NCI-H345 treated with DMSO at 0.1 percent for 48 hours (cell line): Measurements from ENCODE around the gene LOC128125822.
"Not testable (repeated sequence)": the region's sequence is repeated elsewhere in the genome, so short reads cannot be mapped to it uniquely, and the experiment has no call there.

Source experiments
- DNase-seq: peaks from one replicate; lab custom pipeline; 2025; ENCODE audit not compliant: unreplicated experiment; lab: John Stamatoyannopoulos, UW

Gene LOC128125822

DNA sequence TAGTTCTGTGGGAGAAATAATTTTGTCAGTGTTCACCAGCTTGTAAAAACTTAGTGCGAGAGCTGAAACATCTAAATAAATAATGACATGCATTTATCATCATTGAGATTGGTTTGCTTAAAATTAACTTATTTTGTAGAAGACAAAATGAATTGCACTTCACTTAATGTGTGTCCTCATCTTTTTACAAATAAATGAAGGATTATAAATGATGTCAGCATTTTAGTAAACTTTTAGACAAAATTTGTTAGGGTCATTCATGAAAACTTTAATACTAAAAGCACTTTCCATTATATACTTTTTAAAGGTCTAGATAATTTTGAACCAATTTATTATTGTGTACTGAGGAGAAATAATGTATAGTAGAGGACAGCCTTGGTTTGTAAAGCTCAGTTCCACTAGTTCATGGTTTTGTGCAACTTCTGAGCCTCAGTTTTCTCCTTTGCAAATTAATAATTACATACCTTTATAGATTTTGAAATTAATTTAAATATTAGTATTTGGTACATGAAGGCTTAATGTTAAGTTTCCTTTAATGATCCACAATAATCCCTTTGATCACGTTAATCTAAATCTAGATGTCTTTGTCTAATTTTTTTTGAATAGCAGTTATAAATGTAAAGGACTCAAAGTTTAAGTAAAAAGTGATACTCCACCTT is 9.2 kb downstream of the LOC128125822 start:
- no peak for DNase-seq

DNA sequence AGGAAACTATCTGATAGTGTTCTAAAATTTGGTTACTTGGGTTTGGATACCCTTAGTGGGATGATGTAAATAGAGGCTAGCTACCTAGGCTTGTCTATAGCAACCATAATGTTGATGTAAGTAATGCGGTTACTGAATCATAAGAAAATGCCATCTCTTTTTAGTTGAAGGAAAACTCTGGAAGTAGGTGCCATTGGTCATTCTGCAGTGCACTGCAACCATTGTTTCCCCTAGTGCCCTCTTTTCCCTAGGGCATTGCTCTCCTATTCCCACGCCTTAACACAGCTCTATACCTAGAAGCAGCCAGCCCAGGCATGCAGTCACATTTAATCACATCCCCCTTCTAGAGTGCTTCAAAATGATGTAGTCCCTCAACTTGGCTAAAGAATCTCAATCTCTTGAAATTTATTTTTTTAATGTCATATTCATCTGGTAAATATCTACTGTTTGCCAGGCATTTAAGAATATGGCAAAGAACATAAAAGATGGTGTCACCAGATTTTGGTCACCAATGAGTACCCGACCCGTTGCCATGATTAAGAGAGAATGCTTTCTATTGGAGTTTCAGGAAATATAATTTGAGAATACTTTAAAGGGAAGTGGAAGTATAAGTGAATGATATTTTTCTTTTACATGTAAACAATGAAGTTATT is 10.4 kb downstream of the LOC128125822 start:
- no peak for DNase-seq

DNA sequence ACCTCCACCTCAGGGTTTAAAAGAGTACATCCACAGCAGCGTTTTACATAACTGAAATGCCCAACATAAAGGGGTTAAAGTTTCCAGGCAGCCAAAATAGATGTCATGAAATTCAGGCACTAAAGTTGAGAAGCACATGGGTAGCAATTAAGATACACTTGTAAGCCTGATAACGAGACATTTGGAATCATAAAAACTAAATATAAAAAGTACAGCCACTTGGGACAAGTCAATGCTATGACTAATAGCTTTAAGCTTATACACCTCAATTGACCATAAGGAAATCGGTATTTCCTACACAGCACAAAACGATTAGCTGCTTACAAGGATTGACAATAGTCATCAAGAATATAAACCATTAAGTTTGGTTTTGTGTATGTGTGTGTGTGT is 11.8 kb downstream of the LOC128125822 start:
- no peak for DNase-seq

DNA sequence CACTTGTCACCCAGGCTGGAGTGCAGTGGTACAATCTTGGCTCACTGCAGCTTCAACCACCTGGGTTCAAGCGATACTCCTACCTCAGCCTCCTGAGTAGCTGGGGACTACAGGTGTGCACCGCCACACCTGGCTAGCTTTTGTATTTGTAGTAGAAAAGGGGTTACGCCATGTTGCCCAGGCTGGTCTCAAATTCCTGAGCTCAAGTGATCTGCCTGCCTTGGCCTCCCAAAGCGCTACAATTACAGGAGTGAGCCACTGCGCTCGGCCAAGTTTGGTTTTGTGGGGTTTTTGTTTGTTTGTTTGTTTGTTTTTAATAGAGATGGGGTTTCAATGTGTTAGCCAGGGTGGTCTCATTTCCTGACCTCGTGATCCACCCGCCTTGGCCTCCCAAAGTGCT is 12.3 kb downstream of the LOC128125822 start:
- DNase-seq: no peak

- DNase-seq: not testable (repeated sequence)
Observed at GRCh38 chr6:63585652-63586051, 13.4 kb downstream of the LOC128125822 start.

DNA sequence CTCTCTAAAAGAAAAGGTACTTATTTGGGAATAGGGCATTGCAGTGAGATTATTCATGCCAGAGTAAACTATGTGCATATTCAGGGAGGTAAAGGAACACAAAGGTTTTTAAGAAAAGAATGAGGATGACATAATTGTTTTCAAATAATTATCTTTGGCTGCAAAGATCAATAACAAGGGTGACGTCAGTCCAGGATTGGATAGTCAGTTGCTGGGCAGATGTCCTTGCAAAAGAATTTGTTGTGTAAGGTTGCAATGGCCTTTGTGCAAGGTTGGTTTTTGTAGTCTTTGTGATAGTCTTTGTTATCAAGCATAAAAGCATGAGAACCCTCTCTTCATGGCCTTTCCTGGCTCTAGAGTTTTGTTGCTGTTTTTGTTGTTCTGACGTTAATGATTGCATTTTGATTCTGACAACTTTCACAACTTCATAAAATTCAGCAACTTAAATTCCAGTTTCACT is 17.7 kb downstream of the LOC128125822 start:
- DNase-seq: no peak

DNA sequence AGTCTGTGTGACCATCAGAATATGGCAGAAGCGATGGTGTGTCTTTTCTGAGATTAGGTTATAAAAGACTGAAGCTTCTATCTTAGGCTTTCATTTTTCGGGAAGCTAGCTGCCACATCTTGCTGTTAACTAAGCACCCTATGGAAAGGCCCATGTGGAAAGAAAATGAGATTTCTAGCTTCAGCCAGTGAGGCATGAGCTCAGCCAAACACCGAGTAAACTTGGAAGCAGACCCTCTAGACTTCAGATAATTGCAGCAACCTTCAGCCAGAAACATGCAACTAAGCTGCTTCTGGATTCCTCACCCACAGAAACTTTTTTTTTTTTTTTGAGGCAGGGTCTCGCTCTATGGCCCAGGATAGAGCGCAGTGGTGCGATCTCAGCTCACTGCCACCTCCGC is 20.6 kb downstream of the LOC128125822 start:
- no peak for DNase-seq

DNA sequence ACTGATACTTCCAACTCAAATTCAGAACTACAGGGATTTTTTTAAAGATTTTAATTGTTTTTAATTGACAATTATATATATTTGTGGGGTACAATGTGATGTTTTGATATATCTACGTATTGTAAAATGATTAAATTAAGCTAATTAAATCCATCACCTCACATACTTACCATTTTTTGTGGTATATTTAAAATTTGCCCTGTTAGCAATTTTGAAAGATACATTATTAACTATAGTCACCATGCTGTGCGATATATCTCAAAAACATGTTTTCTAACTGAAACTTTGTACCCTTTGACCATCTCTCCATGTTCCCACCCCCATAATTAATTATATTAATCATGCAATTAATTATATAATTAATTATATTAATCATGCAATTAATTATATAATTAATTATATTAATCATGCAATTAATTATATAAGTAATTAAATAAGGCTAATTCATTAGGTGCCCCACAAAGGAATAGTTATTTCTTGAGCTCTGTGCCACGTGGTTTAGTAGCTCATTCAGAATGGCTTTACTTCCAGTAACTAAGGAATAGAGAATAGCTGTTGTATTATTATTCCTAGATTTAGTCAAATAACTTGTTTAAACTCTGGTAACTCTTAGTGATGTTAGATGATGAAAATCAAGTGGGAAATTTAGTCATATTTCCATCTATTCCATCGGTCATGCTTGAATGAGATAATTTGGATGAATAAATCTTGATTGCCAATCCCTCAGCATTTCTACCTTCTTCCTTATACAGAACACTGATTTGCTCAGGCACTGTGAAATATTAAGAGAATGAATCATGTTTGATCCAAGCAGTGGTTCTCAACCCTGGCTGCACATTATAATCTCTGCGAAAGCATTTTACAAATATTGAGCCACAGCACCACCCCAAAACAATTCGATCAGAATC is 25.1 kb downstream of the LOC128125822 start:
- DNase-seq: no peak

- peak; percentile 86 for DNase-seq
Observed at GRCh38 chr6:63598049-63599036, 26.1 kb downstream of the LOC128125822 start.

DNA sequence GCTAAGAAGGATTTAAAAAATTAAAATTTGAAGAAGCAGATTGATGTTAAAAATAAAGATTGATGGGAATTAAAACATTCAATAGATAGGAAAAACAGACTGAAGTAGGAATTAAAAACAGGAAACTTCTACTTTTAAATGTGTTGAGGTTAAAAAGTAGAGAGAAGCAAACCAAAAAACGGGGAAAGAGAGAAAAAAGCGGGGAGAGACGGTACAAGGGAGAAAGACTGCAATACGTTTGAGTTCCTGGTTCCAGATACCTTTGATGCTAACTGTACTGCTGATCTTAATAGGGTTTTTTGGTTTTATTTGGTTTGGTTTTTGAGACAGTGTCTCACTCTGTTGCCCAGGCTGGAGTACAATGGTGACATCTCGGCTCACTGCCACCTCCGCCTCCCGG is 27.0 kb downstream of the LOC128125822 start:
- no peak for DNase-seq

DNA sequence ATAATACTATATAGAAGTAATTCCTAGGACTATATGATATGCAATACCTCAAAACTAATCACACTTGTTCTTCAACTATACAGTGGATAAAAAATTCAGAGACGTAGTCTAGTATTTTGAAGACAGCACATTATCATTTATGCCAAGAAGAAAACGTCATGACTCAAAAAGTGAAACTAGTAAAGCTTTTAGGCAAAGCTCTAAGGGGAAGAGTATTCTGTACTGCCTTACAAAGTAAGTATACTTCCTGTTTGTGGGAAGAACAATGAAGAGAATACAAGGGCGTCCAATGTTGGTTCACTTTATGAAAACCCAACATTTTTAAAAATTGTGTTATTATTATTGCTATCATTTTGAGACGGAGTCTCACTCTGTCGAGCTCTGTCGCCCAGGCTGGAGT is 27.9 kb downstream of the LOC128125822 start:
- no peak for DNase-seq

DNA sequence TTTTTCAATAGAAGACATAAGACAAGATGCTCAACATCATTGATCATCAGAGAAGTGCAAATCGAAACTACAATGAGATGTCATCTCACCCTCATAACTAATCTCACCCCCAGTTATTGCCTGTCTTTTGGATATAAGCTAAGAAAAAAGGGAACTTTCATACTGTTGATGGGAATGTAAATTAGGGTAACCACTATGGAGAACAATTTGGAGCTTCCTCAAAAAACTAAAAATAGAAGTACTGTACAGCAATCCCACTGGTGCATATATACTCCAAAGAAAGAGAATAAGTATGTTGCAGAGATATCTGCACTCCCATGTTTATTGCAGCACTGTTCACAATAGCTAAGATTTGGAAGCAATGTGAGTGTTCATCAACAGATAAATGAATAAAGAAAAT is 37.0 kb downstream of the LOC128125822 start:
- no peak for DNase-seq

DNA sequence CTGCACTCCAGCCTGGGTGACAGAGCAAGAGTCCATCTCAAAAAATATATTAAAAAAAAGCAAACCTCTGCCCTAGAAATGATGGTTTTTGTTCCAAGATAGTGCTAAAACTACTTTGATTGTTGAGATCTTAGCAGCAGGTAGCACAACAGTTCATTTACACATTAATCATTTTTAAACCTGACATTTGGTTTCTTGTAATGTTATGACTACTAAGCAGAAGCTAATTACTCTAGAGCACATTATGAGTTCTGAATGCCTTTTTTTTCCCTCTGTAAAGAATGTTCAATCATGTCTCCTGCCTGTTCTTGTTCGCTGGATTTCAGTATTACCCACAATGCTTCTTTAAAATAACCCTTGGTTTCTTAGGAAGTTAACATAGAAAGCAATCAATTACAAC is 38.7 kb downstream of the LOC128125822 start:
- no peak for DNase-seq

GRCh38 chr6:63611560-63611959 is 39.3 kb downstream of the LOC128125822 start:
- no peak for DNase-seq

DNA sequence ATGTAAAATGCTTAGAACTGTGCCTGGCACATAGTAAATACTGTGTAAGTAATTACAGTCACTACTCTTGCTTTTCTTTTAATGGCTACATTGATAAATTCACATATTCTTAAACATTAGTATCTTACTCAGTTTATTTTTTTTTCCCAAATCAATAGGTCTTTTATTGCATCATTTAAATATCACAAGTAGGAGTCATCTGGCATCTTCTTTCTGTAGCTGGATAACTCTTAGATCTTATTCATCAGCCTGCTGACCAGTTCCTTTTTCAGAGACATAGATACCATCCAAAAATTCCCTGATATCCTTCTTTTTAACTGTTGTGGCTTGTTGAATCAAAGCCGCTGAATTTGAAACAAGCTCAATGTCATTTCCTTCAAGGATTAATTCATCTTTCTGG is 43.3 kb downstream of the LOC128125822 start:
- DNase-seq: no peak
